Lower leg skin (tissue), 3 donors: ENCODE data around the gene UNC5A.

ENCODE experiments used
- POLR2A ChIP-seq, 2 donors: fragments of 450-650 bp; IDR thresholded peaks; one replicate each; pipeline ENCODE4 v1.6.1; 2016 to 2017; ENCODE audit warnings: antibody characterized with exemption in 2 of 2, mild to moderate bottlenecking in 1 of 2, moderate library complexity in 1 of 2
- TF ChIP-seq, protein P1 (sequence below), 3 donors: fragments of 450-650 bp; IDR thresholded peaks; one replicate each; pipeline ENCODE4 v1.5.1; 2016; ENCODE audit warnings: antibody characterized with exemption in 3 of 3, mild to moderate bottlenecking in 3 of 3, moderate library complexity in 2 of 3

- no peak for TF ChIP-seq POLR2A (IDR thresholded peaks at IDR 0.05)
- TF ChIP-seq, protein P1, sequence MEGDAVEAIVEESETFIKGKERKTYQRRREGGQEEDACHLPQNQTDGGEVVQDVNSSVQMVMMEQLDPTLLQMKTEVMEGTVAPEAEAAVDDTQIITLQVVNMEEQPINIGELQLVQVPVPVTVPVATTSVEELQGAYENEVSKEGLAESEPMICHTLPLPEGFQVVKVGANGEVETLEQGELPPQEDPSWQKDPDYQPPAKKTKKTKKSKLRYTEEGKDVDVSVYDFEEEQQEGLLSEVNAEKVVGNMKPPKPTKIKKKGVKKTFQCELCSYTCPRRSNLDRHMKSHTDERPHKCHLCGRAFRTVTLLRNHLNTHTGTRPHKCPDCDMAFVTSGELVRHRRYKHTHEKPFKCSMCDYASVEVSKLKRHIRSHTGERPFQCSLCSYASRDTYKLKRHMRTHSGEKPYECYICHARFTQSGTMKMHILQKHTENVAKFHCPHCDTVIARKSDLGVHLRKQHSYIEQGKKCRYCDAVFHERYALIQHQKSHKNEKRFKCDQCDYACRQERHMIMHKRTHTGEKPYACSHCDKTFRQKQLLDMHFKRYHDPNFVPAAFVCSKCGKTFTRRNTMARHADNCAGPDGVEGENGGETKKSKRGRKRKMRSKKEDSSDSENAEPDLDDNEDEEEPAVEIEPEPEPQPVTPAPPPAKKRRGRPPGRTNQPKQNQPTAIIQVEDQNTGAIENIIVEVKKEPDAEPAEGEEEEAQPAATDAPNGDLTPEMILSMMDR (IDR thresholded peaks at IDR 0.05), result no peak
These were observed 21.1 kb downstream of the UNC5A start for GRCh38 chr5:176831425-176831824.
